ENCODE measurements around the gene UBALD1.

The UBALD1 gene

GRCh38 chr16:4615384-4616046, 827 bp upstream of the UBALD1 start:
- DNase-seq (ENCODE audit: low spot score), result no peak
- no peak for TF ChIP-seq CTCF (IDR thresholded peaks at IDR 0.05)
- H3K4me3 ChIP-seq, result peak overlapping the region; percentile 100
- H3K27ac ChIP-seq, result peak overlapping the region; percentile 88 to 97

DNA sequence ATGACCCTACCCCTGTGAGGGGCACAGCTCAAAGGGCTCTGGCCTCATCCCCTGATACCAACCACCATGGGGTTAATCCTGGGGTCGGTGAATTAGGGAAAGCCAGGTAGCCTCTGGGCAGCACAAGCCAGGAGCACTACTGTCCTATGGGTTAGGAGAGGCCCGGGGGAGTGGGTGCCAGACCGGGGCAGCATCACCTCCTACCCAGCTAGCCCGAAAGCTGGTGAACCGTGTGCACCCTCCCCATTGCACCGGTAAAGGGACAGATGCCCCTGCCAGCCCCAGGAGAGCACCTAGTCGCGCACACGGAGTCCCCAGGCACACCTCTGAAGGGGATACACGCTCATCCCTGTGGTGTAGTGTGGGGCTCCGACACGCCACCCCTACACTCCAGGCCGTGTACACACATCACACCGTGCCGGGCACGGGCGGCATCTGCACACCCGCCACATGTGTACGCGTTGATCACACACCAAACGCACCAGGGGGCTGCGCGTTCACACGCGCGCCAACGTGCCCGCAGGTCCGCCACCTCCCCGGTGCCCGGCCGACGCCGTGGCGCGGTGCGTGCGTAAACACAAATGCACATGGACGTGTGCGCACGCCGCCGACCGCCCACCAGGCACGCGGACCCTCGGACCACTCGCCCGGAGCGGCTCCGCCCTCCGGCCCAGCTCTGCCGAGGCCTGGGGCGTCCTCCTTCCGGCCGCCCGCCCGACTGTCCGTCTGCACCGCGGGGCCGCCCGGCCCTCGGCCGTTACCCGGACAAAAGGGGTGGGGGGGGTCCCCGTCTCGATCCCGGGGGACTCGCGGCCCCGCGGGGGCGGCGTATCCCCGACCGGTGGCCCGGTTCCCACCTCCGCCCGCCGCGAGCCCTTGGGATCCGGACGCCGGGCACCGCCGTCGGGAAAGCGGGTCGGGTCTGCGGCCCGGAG, 785 bp downstream of the UBALD1 start:
- DNase-seq (ENCODE audit: low spot score), result no peak
- Histone ChIP-seq H3K27ac (peak overlapping the region; percentile 75 to 97), H3K4me3 (peak overlapping the region; percentile 100)
- no peak for TF ChIP-seq CTCF (IDR thresholded peaks at IDR 0.05)

GRCh38 chr16:4612977-4613635, 1.6 kb downstream of the UBALD1 start:
- TF ChIP-seq CTCF (IDR thresholded peaks at IDR 0.05), result no peak
- Histone ChIP-seq H3K27ac (peak overlapping the region; percentile 75 to 97), H3K4me3 (peak overlapping the region; percentile 100)
- DNase-seq (ENCODE audit: low spot score), result no peak

DNA sequence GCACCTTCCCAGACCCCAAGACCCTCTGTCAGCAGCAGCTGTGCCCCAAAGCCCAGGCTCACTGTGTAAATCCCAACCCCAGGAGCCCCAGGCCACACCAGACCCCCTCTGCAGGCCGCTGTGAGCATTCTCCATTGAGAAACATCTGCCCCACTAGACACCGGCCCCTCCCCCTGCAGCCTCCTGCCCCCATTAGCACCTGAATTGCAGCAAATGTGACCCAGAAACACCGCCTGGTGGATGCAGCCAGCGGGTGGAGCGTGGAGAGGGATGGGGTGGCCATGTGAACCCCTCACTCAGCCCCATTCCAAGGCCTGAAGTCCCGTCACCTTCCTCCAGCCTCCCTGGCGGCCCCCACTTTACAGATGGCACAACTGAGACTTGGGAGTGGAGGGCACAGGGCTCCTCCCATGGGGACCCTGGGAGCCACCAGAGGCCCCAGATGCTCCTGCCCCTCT, 2.2 kb downstream of the UBALD1 start:
- H3K4me3 ChIP-seq, result peak overlapping the region; percentile 100
- no peak for TF ChIP-seq CTCF (IDR thresholded peaks at IDR 0.05)
- H3K27ac ChIP-seq, result no peak overlapping the region
- no peak for DNase-seq (ENCODE audit: low spot score)

DNA sequence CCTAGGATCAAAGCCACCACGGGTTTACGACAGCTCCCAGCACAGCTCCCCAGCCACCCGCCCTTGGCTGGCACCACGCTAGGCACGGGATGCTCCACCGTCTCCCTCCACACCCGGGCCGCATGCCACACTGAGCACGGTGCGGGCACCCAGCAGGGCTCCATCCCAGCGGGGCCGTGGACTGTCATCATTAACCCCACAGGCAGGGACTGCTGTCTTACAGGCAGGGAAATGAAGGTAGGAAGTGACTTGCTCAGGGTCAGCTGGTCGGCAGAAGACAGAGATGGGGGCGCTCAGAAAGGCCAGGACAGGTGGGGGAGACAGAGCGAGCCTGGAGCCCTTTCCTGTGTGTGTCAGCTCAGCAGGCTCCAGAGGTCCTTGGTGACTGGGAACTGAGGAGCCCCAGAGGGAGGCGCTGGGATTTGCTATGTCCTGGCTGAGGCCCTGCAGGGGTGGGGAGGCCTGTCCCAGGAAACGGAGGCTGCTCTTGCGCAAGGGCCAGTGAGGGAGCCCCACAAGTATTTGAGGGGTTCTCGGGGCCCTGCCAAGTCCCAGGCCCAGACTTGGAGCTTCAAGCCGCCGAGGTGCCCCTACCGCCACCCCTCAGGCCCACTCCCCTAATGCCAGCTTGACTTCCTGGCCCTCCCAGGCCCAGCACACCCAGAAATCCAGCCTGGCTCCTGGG, 3.2 kb downstream of the UBALD1 start:
- no peak for TF ChIP-seq CTCF (IDR thresholded peaks at IDR 0.05)
- H3K27ac ChIP-seq, result no peak overlapping the region
- no peak overlapping the region for H3K4me3 ChIP-seq
- DNase-seq (ENCODE audit: low spot score), result no peak

All from coronary artery (tissue), 2 donors.